CD4-positive, alpha-beta T cell (primary cell): ENCODE data around the gene GCM1. TPM values are rescaled to one million over a fixed set of nuclear protein-coding genes. Genes with fewer than 3 reads are reported as not detected.
"Not testable (repeated sequence)": the region's sequence is repeated elsewhere in the genome, so short reads cannot be mapped to it uniquely, and the experiment has no call there.

Experiments
- ATAC-seq: fragments of 200-7000 bp; cut with Tn5 transposase; one replicate; pipeline ENCODE4 v1.10.0; 2022; ENCODE audit warnings: mild to moderate bottlenecking; ENCODE audit not compliant: poor library complexity
- CTCF ChIA-PET: fragments of 350-600 bp; sonication (Branson Sonifier 250); formaldehyde crosslinking; loops from one replicate; lab custom pipeline; 2021; ENCODE audit warnings: antibody characterized with exemption, inconsistent platforms; lab: Charles Lee
- POLR2A ChIA-PET: fragments of 350-600 bp; sonication (Branson Sonifier 250); formaldehyde crosslinking; loops from one replicate; lab custom pipeline; 2021; ENCODE audit warnings: antibody characterized with exemption, inconsistent platforms; lab: Charles Lee
- DNase-seq, 14 experiments: peaks; one replicate each; pipeline ENCODE4 v3.0.0-alpha.2; 2013 to 2020; ENCODE audit warnings: mixed read lengths in 2 of 14
- H3K27ac ChIP-seq, 2 donors: one replicate each; pipeline versions ENCODE4 v1.5.1 to v1.7.0; 2013; ENCODE audit warnings: low read length in 2 of 2, low read depth in 1 of 2, mild to moderate bottlenecking in 1 of 2
- H3K27me3 ChIP-seq, 2 experiments: 1 replicate in 1 of 2; 2 replicates in 1 of 2; pipeline versions ENCODE4 v1.6.1 to v1.7.0; 2013; ENCODE audit warnings: low read length in 2 of 2, control low read depth in 1 of 2, mild to moderate bottlenecking in 1 of 2, moderate library complexity in 1 of 2; ENCODE audit not compliant: insufficient read depth in 2 of 2, control insufficient read depth in 1 of 2
- H3K36me3 ChIP-seq: one replicate; pipeline ENCODE4 v1.6.1; 2013; ENCODE audit warnings: low read length, control low read depth; ENCODE audit not compliant: insufficient read depth
- H3K4me1 ChIP-seq: one replicate; pipeline ENCODE4 v1.6.1; 2013; ENCODE audit warnings: low read length, control low read depth; ENCODE audit not compliant: insufficient read depth
- H3K4me3 ChIP-seq: one replicate; pipeline ENCODE4 v1.5.1; 2013; ENCODE audit warnings: mild to moderate bottlenecking, low read length, moderate library complexity
- H3K9me3 ChIP-seq, 2 experiments: 1 replicate in 1 of 2; 2 replicates in 1 of 2; pipeline versions ENCODE4 v1.6.1 to v1.7.0; 2013; ENCODE audit warnings: low read length in 2 of 2, mild to moderate bottlenecking in 2 of 2, control low read depth in 1 of 2, moderate library complexity in 1 of 2; ENCODE audit not compliant: control insufficient read depth in 1 of 2, insufficient read depth in 1 of 2
- H3K27ac Mint-ChIP-seq: one replicate; pipeline ENCODE4 v1.8.0; 2020; ENCODE audit warnings: mixed read lengths
- H3K27me3 Mint-ChIP-seq: one replicate; pipeline ENCODE4 v1.8.0; 2021; ENCODE audit warnings: mixed read lengths
- H3K36me3 Mint-ChIP-seq: one replicate; pipeline ENCODE4 v1.8.0; 2021; ENCODE audit warnings: low read depth, mixed read lengths
- H3K4me1 Mint-ChIP-seq: one replicate; pipeline ENCODE4 v1.8.0; 2021; ENCODE audit warnings: low read depth, mixed read lengths
- H3K4me3 Mint-ChIP-seq: one replicate; pipeline ENCODE4 v1.8.0; 2020; ENCODE audit warnings: mild to moderate bottlenecking, mixed read lengths
- H3K9me3 Mint-ChIP-seq: one replicate; pipeline ENCODE4 v1.8.0; 2020; ENCODE audit warnings: mixed read lengths
- intact Hi-C, 2 experiments: fragments of 100-400 bp; cut with DNase I in 1 of 2; cut with micrococcal nuclease in 1 of 2; formaldehyde crosslinking; loops; one replicate each; pipeline versions ENCODE4 v1.15.1 to v1.9.0; 2023 to 2025; cut with DNase I, micrococcal nuclease
- total RNA-seq, 174 experiments: library from RNA in 2 of 174; stranded (reverse) in 2 of 174; gene quantifications; one replicate each; pipeline ENCODE4 v1.2.3 and lab custom pipeline; 2021 to 2026
- TF ChIP-seq, protein P1 (sequence below): fragments of 200-600 bp; IDR thresholded peaks from one replicate; pipeline ENCODE4 v1.8.0; 2022; ENCODE audit warnings: antibody characterized with exemption, mild to moderate bottlenecking

The GCM1 gene
- total RNA-seq, 2 experiments from 2014 or later, result 0.11 to 0.22 TPM

DNA sequence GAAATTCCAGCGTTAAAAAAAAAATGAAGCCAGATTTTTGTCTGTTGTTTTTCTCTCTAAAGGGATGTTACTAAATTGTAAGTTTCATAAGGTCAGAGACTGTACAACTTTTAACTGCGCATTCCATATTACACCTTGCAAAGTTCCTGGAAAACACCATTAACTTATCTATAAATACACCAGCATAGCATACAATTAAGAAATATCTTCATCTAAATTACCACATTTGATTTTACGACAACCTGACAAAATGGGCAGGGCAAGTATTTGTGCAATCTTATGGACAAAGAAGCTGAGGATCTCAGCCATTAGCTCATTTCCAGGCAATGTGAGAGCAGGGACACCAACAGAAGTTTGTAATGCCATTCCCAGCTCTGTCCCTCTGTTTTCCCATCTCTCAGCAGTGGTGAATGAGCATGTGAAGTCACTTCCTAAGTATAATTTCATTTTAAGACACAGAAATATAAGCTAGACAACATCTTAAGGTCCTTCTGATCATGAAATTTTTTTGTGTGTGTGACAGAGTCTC, 12.9 kb upstream of the GCM1 start:
- no peak for ATAC-seq
- no peaks in the 10 kb centered on the region for H3K36me3 ChIP-seq
- H3K4me1 ChIP-seq, result no peaks in the 10 kb centered on the region
- no peaks in the 10 kb centered on the region for H3K27me3 ChIP-seq
- Mint-ChIP-seq H3K9me3 (no peaks in the 10 kb centered on the region), H3K36me3 (no peaks in the 10 kb centered on the region), H3K4me3 (no peak overlapping the region), H3K27me3 (no peaks in the 10 kb centered on the region), H3K4me1 (peaks cover 7% of the 10 kb centered on the region), H3K27ac (no peak overlapping the region)
- TF ChIP-seq, protein P1, sequence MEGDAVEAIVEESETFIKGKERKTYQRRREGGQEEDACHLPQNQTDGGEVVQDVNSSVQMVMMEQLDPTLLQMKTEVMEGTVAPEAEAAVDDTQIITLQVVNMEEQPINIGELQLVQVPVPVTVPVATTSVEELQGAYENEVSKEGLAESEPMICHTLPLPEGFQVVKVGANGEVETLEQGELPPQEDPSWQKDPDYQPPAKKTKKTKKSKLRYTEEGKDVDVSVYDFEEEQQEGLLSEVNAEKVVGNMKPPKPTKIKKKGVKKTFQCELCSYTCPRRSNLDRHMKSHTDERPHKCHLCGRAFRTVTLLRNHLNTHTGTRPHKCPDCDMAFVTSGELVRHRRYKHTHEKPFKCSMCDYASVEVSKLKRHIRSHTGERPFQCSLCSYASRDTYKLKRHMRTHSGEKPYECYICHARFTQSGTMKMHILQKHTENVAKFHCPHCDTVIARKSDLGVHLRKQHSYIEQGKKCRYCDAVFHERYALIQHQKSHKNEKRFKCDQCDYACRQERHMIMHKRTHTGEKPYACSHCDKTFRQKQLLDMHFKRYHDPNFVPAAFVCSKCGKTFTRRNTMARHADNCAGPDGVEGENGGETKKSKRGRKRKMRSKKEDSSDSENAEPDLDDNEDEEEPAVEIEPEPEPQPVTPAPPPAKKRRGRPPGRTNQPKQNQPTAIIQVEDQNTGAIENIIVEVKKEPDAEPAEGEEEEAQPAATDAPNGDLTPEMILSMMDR, result no peak
- no peaks in the 10 kb centered on the region for H3K9me3 ChIP-seq
- H3K27ac ChIP-seq, result no peak overlapping the region
- ChIA-PET CTCF (interaction anchor here (1.4 kb wide), 1 partner anchor 10 kb away, joined by 4 read pairs; no protein-coding TSS in a partner anchor), POLR2A (no interaction called here)
- intact Hi-C loops, result no loop called here
- no peak overlapping the region for H3K4me3 ChIP-seq
- DNase-seq, result no peak

DNA sequence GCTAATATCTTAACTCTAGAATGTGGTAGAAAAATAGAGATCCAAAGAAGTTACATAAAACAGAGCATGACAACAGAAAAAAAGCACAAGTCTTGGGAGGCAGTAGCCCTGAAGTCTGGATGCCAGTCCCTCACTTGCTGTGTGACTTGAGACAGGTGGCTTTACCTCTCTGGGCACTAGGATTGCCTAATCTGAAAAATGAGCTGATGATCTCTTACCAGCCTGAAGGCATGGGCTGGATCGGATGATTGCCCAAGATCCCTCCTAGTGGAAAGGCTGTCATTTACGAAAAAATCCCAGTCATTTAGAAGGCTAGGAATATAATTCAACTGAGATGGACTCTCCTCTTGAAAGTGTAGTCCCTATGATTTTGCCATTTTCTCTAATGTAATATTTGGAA, 10.9 kb upstream of the GCM1 start:
- no peaks in the 10 kb centered on the region for H3K36me3 ChIP-seq
- H3K27me3 ChIP-seq, result no peaks in the 10 kb centered on the region
- no peak overlapping the region for H3K4me3 ChIP-seq
- no peak overlapping the region for H3K27ac ChIP-seq
- intact Hi-C loops, result no loop called here
- ChIA-PET POLR2A (no interaction called here), CTCF (interaction anchor here (0.7 kb wide), 1 partner anchor 559 kb away, joined by 4 read pairs; no protein-coding TSS in a partner anchor)
- no peaks in the 10 kb centered on the region for H3K27me3 Mint-ChIP-seq
- no peak for DNase-seq
- no peak for ATAC-seq
- H3K4me3 Mint-ChIP-seq, result no peak overlapping the region
- H3K36me3 Mint-ChIP-seq, result no peaks in the 10 kb centered on the region
- peaks cover 7% of the 10 kb centered on the region for H3K4me1 Mint-ChIP-seq
- H3K9me3 Mint-ChIP-seq, result no peaks in the 10 kb centered on the region
- TF ChIP-seq, protein P1, result no peak
- H3K4me1 ChIP-seq, result no peaks in the 10 kb centered on the region
- H3K9me3 ChIP-seq, result no peaks in the 10 kb centered on the region
- H3K27ac Mint-ChIP-seq, result no peak overlapping the region

DNA sequence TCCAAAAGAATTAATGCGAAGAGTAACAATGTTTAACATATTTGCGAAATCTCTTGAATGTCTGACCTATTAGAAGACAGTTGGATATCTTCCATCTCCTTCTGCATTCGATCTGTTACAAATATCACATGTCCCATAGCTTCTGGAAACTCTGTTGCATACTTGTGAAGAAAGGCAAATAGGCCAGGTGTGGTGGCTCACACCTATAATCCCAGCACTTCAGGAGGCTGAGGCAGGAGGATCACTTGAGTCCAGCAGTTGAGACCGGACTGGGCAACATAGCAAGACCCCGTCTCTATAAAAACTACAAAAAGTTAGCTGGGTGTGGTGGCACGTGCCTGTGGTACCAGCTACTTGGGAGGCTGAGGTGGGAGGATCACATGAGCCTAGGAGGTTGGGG, 9.4 kb upstream of the GCM1 start:
- H3K9me3 Mint-ChIP-seq, POLR2A ChIA-PET, H3K36me3 ChIP-seq, H3K27ac ChIP-seq, H3K9me3 ChIP-seq, ATAC-seq, H3K4me1 Mint-ChIP-seq, H3K27me3 ChIP-seq, H3K4me1 ChIP-seq, intact Hi-C loops, H3K27ac Mint-ChIP-seq, DNase-seq, H3K4me3 Mint-ChIP-seq, H3K27me3 Mint-ChIP-seq, H3K4me3 ChIP-seq, H3K36me3 Mint-ChIP-seq: not testable (repeated sequence)
- CTCF ChIA-PET, result interaction anchor here (0.9 kb wide), 1 partner anchor 326 kb away, joined by 3 read pairs; no protein-coding TSS in a partner anchor

DNA sequence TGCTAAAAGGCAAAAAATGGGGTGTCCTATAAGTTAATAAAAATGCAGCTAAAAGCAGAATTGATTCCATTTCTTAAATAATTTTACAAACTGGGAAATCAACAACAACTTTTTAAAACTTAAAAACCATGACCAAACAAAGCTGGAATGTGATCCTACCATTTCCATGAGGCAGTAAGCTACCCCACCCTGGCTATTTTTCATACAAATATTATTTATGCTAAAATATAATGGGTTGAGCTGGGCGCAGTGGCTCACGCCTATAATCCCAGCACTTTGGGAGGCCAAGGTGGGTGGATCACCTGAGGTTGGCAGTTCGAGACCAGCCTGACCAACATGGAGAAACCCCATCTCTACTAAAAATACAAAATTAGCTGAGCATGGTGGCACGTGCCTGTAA, 6.6 kb upstream of the GCM1 start:
- DNase-seq, H3K4me3 Mint-ChIP-seq, H3K4me1 ChIP-seq, intact Hi-C loops, POLR2A ChIA-PET, H3K27ac Mint-ChIP-seq, H3K36me3 Mint-ChIP-seq, H3K9me3 ChIP-seq, H3K36me3 ChIP-seq, H3K4me3 ChIP-seq, CTCF ChIA-PET, H3K27me3 ChIP-seq, H3K27ac ChIP-seq, H3K4me1 Mint-ChIP-seq, H3K9me3 Mint-ChIP-seq, ATAC-seq: not testable (repeated sequence)
- peaks cover 11% of the 10 kb centered on the region for H3K27me3 Mint-ChIP-seq
